ENCODE measurements around the gene CXCR4. TPM values are rescaled to one million over a fixed set of nuclear protein-coding genes. Genes with fewer than 3 reads are reported as not detected.

Gene CXCR4
- total and polyA plus RNA-seq, 8 donors, result 0.31 to 20.4 (median 1.5) TPM

- DNase-seq, result no peak
- no peaks in the 10 kb centered on the region for H3K9me3 ChIP-seq
- no peak for ATAC-seq
- H3K4me1 ChIP-seq, result no peaks in the 10 kb centered on the region
- no peak overlapping the region for H3K4me3 ChIP-seq
- WGBS, 2 donors, result 91 to 95% methylated on average over 4 of the region's 4 CpGs
- H3K27ac ChIP-seq, result no peak overlapping the region
- intact Hi-C loops (cut with DNase I), result no loop called here
- no peak for FAIRE-seq
- TF ChIP-seq CTCF (IDR thresholded peaks at IDR 0.05), result no peak
- H3K36me3 ChIP-seq, result no peaks in the 10 kb centered on the region
- no peaks in the 10 kb centered on the region for H3K27me3 ChIP-seq
Measured at GRCh38 chr2:136070913-136071312, 47.0 kb downstream of the CXCR4 start.

GRCh38 chr2:136069773-136070172, 48.2 kb downstream of the CXCR4 start:
- H3K27ac ChIP-seq, result no peak overlapping the region
- no peak for DNase-seq
- 60 to 76% methylated on average over 3 of the region's 3 CpGs for WGBS, 2 donors
- intact Hi-C loops (cut with DNase I), result no loop called here
- FAIRE-seq, result no peak
- TF ChIP-seq CTCF (IDR thresholded peaks at IDR 0.05), result no peak
- H3K4me3 ChIP-seq, result no peak overlapping the region
- H3K36me3 ChIP-seq, result no peaks in the 10 kb centered on the region
- no peaks in the 10 kb centered on the region for H3K9me3 ChIP-seq
- no peaks in the 10 kb centered on the region for H3K4me1 ChIP-seq
- no peaks in the 10 kb centered on the region for H3K27me3 ChIP-seq
- no peak for ATAC-seq

GRCh38 chr2:136068581-136069227, 49.2 kb downstream of the CXCR4 start:
- Histone ChIP-seq H3K4me3 (no peak overlapping the region), H3K27ac (no peak overlapping the region), H3K27me3 (no peaks in the 10 kb centered on the region), H3K4me1 (no peaks in the 10 kb centered on the region), H3K36me3 (no peaks in the 10 kb centered on the region), H3K9me3 (no peaks in the 10 kb centered on the region)
- TF ChIP-seq CTCF (IDR thresholded peaks at IDR 0.05), result no peak
- intact Hi-C loops (cut with DNase I), result no loop called here
- no peak for ATAC-seq
- no peak for FAIRE-seq
- WGBS, 2 donors, result 36 to 61% methylated on average over 4 of the region's 4 CpGs
- DNase-seq, result no peak

- no peak for ATAC-seq
- WGBS, 2 donors, result 64 to 68% methylated on average over 11 of the region's 11 CpGs
- Histone ChIP-seq H3K27ac (no peak overlapping the region), H3K4me3 (no peak overlapping the region), H3K27me3 (no peaks in the 10 kb centered on the region), H3K4me1 (no peaks in the 10 kb centered on the region), H3K36me3 (no peaks in the 10 kb centered on the region), H3K9me3 (no peaks in the 10 kb centered on the region)
- no peak for FAIRE-seq
- TF ChIP-seq CTCF (IDR thresholded peaks at IDR 0.05), result no peak
- no peak for DNase-seq
- intact Hi-C loops (cut with DNase I), result no loop called here
Measured at GRCh38 chr2:136067897-136068580, 49.9 kb downstream of the CXCR4 start.

- Histone ChIP-seq H3K27me3 (no peaks in the 10 kb centered on the region), H3K4me1 (no peaks in the 10 kb centered on the region), H3K9me3 (no peaks in the 10 kb centered on the region), H3K36me3 (no peaks in the 10 kb centered on the region), H3K4me3 (no peak overlapping the region), H3K27ac (no peak overlapping the region)
- FAIRE-seq (no peak), DNase-seq (no peak), ATAC-seq (no peak)
- 68 to 81% methylated on average over 10 of the region's 10 CpGs for WGBS, 2 donors
- intact Hi-C loops (cut with DNase I), result no loop called here
- TF ChIP-seq CTCF (IDR thresholded peaks at IDR 0.05), result no peak
Measured at GRCh38 chr2:136067459-136067858, 50.5 kb downstream of the CXCR4 start.
